ENCODE measurements around the gene HLCS. TPM values are rescaled to one million over a fixed set of nuclear protein-coding genes. Genes with fewer than 3 reads are reported as not detected.

Gene HLCS
- total RNA-seq, 3 donors from 2014 or later (not counting 1 experiment from before 2014, with no cell fraction given) = 28.4 to 36.0 (median 33.0) TPM

DNA sequence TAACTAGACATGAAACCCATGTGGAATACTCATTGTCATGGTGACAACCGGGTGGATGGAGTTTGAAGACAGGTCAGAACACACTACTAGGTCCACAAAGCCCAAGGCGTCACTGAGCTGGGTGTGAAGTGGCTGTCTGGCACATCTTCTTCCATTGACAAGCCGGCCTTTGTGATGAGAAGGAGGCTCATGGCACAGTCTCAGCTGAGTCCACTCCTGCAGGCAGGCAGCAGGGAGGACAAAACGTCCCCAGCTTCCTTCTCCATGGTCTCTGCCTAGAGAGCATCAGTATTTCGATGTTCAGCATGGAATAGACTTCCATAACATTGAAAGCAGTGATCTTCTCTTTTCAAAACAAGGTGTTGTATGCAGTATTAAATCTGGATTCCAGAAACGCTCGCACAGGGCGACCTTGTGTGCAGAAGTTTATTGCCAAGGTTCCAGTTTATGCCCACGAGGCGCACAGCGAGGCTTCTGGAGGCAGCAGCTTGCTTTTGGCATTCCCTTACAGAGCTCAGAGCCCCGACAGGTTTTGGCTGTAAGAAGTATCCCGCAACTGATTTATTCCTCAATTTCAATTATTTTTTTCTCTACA, 163.3 kb downstream of the HLCS start:
- no peaks in the 10 kb centered on the region for H3K36me3 ChIP-seq (ENCODE audit: control insufficient read depth, insufficient read depth, low read length)
- ATAC-seq = no peak
- H3K36me3 Mint-ChIP-seq = peaks cover 13% of the 10 kb centered on the region
- no peaks in the 10 kb centered on the region for H3K27me3 Mint-ChIP-seq (ENCODE audit: low read depth in 2 of 2)
- TF ChIP-seq, protein P1, sequence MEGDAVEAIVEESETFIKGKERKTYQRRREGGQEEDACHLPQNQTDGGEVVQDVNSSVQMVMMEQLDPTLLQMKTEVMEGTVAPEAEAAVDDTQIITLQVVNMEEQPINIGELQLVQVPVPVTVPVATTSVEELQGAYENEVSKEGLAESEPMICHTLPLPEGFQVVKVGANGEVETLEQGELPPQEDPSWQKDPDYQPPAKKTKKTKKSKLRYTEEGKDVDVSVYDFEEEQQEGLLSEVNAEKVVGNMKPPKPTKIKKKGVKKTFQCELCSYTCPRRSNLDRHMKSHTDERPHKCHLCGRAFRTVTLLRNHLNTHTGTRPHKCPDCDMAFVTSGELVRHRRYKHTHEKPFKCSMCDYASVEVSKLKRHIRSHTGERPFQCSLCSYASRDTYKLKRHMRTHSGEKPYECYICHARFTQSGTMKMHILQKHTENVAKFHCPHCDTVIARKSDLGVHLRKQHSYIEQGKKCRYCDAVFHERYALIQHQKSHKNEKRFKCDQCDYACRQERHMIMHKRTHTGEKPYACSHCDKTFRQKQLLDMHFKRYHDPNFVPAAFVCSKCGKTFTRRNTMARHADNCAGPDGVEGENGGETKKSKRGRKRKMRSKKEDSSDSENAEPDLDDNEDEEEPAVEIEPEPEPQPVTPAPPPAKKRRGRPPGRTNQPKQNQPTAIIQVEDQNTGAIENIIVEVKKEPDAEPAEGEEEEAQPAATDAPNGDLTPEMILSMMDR (IDR thresholded peaks at IDR 0.05) = no peak
- H3K4me3 ChIP-seq (ENCODE audit: low read length) = no peak overlapping the region
- no peaks in the 10 kb centered on the region for H3K27me3 ChIP-seq (ENCODE audit: control insufficient read depth, insufficient read depth, low read length)
- DNase-seq = no peak
- no peak overlapping the region for H3K27ac ChIP-seq (ENCODE audit: low read length)
- no peaks in the 10 kb centered on the region for H3K9me3 ChIP-seq (ENCODE audit: control insufficient read depth, insufficient read depth, low read length)
- H3K9me3 Mint-ChIP-seq = peaks cover 0 to 6% of the 10 kb centered on the region in 2 donors
- no peaks in the 10 kb centered on the region for H3K4me1 ChIP-seq (ENCODE audit: control insufficient read depth, insufficient read depth, low read length)
- no peak overlapping the region for H3K4me3 Mint-ChIP-seq
- intact Hi-C loops (cut with micrococcal nuclease) = no loop called here
- H3K4me1 Mint-ChIP-seq = peaks cover 5 to 6% of the 10 kb centered on the region in 2 donors
- WGBS (ENCODE audit: insufficient coverage) = 89% methylated on average over 12 of the region's 13 CpGs
- H3K27ac Mint-ChIP-seq = no peak overlapping the region

DNA sequence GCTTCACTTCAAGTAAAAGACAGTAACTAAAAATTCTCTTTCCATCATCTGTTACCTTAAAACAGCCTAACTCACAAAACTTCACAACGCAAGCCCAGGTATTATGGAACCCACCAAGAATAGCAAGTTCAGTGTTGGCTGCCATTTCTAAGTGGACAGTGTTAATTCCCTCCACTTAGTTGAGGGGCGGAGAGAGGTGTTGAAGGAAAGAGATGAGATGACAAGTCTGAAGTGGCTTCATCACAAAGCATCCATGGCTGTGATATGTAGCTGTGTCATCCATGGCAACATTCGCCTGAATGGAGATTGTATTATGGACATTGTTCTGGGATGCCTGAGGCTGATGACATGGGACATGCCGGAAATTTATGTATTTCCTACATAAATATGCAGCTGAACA, 165.7 kb downstream of the HLCS start:
- no peak overlapping the region for H3K27ac ChIP-seq (ENCODE audit: low read length)
- DNase-seq = no peak
- WGBS (ENCODE audit: insufficient coverage) = 93% methylated on average over 4 of the region's 4 CpGs
- Mint-ChIP-seq H3K9me3 (peaks cover 5 to 10% of the 10 kb centered on the region in 2 donors), H3K4me3 (no peak overlapping the region), H3K4me1 (peaks cover 0 to 5% of the 10 kb centered on the region in 2 donors), H3K36me3 (peaks cover 13% of the 10 kb centered on the region), H3K27me3 (ENCODE audit: low read depth in 2 of 2) (no peaks in the 10 kb centered on the region), H3K27ac (no peak overlapping the region)
- ATAC-seq = no peak
- H3K27me3 ChIP-seq (ENCODE audit: control insufficient read depth, insufficient read depth, low read length) = no peaks in the 10 kb centered on the region
- H3K36me3 ChIP-seq (ENCODE audit: control insufficient read depth, insufficient read depth, low read length) = no peaks in the 10 kb centered on the region
- H3K9me3 ChIP-seq (ENCODE audit: control insufficient read depth, insufficient read depth, low read length) = peaks cover 10% of the 10 kb centered on the region
- TF ChIP-seq, protein P1 (IDR thresholded peaks at IDR 0.05) = no peak
- H3K4me1 ChIP-seq (ENCODE audit: control insufficient read depth, insufficient read depth, low read length) = no peaks in the 10 kb centered on the region
- no peak overlapping the region for H3K4me3 ChIP-seq (ENCODE audit: low read length)
- intact Hi-C loops (cut with micrococcal nuclease) = no loop called here

GRCh38 chr21:36799869-36800268, 166.6 kb downstream of the HLCS start:
- Histone ChIP-seq H3K27ac (ENCODE audit: low read length) (no peak overlapping the region), H3K4me1 (ENCODE audit: control insufficient read depth, insufficient read depth, low read length) (no peaks in the 10 kb centered on the region), H3K4me3 (ENCODE audit: low read length) (no peak overlapping the region), H3K27me3 (ENCODE audit: control insufficient read depth, insufficient read depth, low read length) (no peaks in the 10 kb centered on the region), H3K9me3 (ENCODE audit: control insufficient read depth, insufficient read depth, low read length) (peaks cover 13% of the 10 kb centered on the region), H3K36me3 (ENCODE audit: control insufficient read depth, insufficient read depth, low read length) (no peaks in the 10 kb centered on the region)
- Mint-ChIP-seq H3K27me3 (ENCODE audit: low read depth in 2 of 2) (no peaks in the 10 kb centered on the region), H3K36me3 (peaks cover 13% of the 10 kb centered on the region), H3K27ac (no peak overlapping the region), H3K4me1 (peaks cover 0 to 5% of the 10 kb centered on the region in 2 donors), H3K4me3 (no peak overlapping the region), H3K9me3 (peaks cover 5 to 10% of the 10 kb centered on the region in 2 donors)
- TF ChIP-seq, protein P1 (IDR thresholded peaks at IDR 0.05) = no peak
- 99% methylated on average over 4 of the region's 5 CpGs for WGBS (ENCODE audit: insufficient coverage)
- intact Hi-C loops (cut with micrococcal nuclease) = no loop called here
- no peak for DNase-seq
- ATAC-seq = no peak

- no peak overlapping the region for H3K27ac ChIP-seq (ENCODE audit: low read length)
- no peaks in the 10 kb centered on the region for H3K27me3 Mint-ChIP-seq (ENCODE audit: low read depth in 2 of 2)
- H3K4me1 ChIP-seq (ENCODE audit: control insufficient read depth, insufficient read depth, low read length) = no peaks in the 10 kb centered on the region
- no peak overlapping the region for H3K27ac Mint-ChIP-seq
- peaks cover 0 to 7% of the 10 kb centered on the region in 2 donors for H3K4me1 Mint-ChIP-seq
- peaks cover 13% of the 10 kb centered on the region for H3K36me3 Mint-ChIP-seq
- intact Hi-C loops (cut with micrococcal nuclease) = no loop called here
- peaks cover 13% of the 10 kb centered on the region for H3K9me3 ChIP-seq (ENCODE audit: control insufficient read depth, insufficient read depth, low read length)
- no peak for DNase-seq
- no peak overlapping the region for H3K4me3 Mint-ChIP-seq
- TF ChIP-seq, protein P1 (IDR thresholded peaks at IDR 0.05) = no peak
- no peaks in the 10 kb centered on the region for H3K36me3 ChIP-seq (ENCODE audit: control insufficient read depth, insufficient read depth, low read length)
- ATAC-seq = no peak
- H3K27me3 ChIP-seq (ENCODE audit: control insufficient read depth, insufficient read depth, low read length) = no peaks in the 10 kb centered on the region
- peaks cover 5 to 10% of the 10 kb centered on the region in 2 donors for H3K9me3 Mint-ChIP-seq
- H3K4me3 ChIP-seq (ENCODE audit: low read length) = no peak overlapping the region
These were observed 168.0 kb downstream of the HLCS start for GRCh38 chr21:36798491-36798890.
